ENCODE measurements around the gene ATXN7L1. TPM values are rescaled to one million over a fixed set of nuclear protein-coding genes. Genes with fewer than 3 reads are reported as not detected.

ATXN7L1 gene
- total and polyA plus RNA-seq, 2 of the 8 experiments (the other 6 are each of a cell fraction or from before 2014, with no cell fraction given), result 14.3 to 34.0 TPM

GRCh38 chr7:105872491-105872890, 3.9 kb downstream of the ATXN7L1 start (continued):
- TF ChIP-seq PHF8 (conservative IDR thresholded peaks at IDR 0.05; ENCODE audit: low read depth, low read length), result no peak

All from H1 (cell line).